Neural progenitor cell (in vitro differentiated cells): Measurements from ENCODE around the gene KCNH1.

Experiments
- CTCF ChIP-seq: fragments of 200-600 bp; sonication (generic); IDR thresholded peaks from 2 replicates; pipeline ENCODE4 v1.5.1; 2017; ENCODE audit warnings: antibody characterized with exemption, mild to moderate bottlenecking
- EZH2 ChIP-seq: fragments of 200-600 bp; sonication (generic); IDR thresholded peaks from 2 replicates; pipeline ENCODE4 v1.6.1; 2017; ENCODE audit warnings: antibody characterized with exemption, mild to moderate bottlenecking, moderate library complexity

- TF ChIP-seq CTCF (no peak), EZH2 (no peak)
Observed at GRCh38 chr1:210821615-210822014, 312.3 kb downstream of the KCNH1 start.
